K562 treated with DMSO at 1 percent for 48 hours (cell line): Measurements from ENCODE around the gene ITPKA. TPM values are rescaled to one million over a fixed set of nuclear protein-coding genes. Genes with fewer than 3 reads are reported as not detected.

Source experiments
- total RNA-seq: library from RNA; unstranded; fragments of 300-600 nt; gene quantifications from 2 replicates; pipeline ENCODE4 v1.2.3, GENCODE V29; 2022; ENCODE audit warnings: low replicate concordance; ENCODE audit errors: extremely low read depth

ITPKA gene
- total RNA-seq, result not detected in 2 replicates

DNA sequence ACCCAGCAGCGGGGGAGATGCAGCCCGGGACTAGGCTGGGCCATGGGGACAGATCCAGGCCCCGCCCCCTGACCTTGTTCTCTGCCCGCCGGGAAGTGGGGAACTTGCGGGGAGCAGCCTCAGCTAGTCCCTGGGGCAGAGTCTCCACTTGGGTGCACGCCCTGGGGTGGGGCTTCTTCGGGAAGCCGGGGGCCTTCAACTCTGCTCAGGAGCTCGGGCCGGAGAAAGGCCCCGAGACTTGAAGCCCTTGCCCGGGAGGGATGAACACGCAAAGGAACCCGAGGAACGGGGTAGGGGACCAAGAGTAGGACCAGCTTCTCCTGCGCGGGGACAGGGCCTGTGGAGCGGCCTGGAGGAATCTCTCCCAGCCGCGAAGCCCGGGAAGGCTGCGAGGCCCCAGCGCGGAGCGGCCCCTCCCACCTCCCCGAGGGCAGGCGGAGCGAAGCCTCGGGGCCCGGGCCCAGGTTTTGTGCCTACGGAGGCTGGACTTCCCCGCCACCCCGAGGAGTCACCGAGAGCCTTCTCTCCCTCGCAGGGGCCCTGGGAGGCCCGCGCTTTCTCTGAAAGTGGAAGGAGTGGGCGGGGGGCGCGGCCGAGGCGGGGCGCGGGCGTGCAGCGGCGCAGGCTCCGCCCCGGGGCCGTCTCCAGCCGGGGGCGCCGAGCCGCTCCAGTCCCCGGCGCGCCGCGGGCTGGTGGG is at the start of gene ITPKA:
Gene ITPKA (plus strand): TSS at position 670 of the 697 bp plus-strand sequence. CDS start 54 bp downstream, outside the sequence.

DNA sequence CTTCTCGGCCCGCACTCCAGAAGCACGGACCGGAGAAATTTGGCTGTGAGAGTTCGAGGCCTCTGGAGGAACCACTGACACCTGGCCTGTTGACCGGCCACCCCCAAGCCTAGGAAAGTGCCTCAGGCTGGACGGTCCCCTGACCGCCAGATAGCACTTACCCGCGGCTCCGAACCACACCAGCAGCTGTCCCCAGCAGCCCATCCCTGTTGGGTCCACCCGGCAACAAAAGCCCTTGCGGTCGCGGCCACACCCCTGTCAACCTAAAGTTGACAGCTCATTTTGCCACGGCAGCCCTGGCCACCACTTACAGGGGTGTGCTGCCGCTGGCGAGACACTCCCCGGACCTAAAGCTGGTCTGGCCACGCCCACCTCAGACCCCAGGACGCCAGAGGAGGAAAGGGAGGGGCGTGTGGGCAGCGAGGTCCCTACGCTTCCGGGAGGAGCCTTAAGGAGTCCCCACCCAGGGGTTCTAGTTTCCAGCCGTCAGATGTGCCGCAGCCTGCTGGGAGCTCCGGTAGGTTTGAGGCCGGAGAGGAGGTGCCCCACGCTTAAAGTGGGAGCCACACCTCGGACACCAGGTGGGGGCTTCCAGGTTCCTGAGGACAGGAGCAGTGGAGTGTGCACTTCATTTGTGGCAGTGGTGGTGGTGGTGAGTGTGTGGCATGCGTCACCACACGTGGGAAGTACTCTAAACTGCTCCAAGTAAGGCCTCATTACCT is 20.0 kb downstream of the ITPKA start, which contains the start of gene LTK:
Gene LTK (minus strand): TSS at position 322 of the 722 bp plus-strand sequence. CDS start 118 bp downstream, at position 204.

Other genes starting within 250 kb of the ITPKA start
- gene OIP5, start 161.3 kb upstream of the ITPKA start, total RNA-seq, result not detected in 2 replicates
- gene NUSAP1, start 161.0 kb upstream of the ITPKA start, total RNA-seq, result not detected in 2 replicates
- not detected in 2 replicates for gene NDUFAF1, start 91.4 kb upstream of the ITPKA start, total RNA-seq
- not detected in 2 replicates for gene RTF1, start 76.8 kb upstream of the ITPKA start, total RNA-seq
- gene LTK, start 20.0 kb downstream of the ITPKA start, total RNA-seq, result not detected in 2 replicates
- gene RPAP1, start 50.4 kb downstream of the ITPKA start, total RNA-seq, result 59.5 TPM in 1 of 2 replicates, not detected in the other
- not detected in 2 replicates for gene TYRO3, start 65.3 kb downstream of the ITPKA start, total RNA-seq
- gene MGA, start 166.5 kb downstream of the ITPKA start, total RNA-seq, result not detected in 2 replicates